ENCODE measurements around the gene TSPOAP1.

- TF ChIP-seq CTCF (conservative IDR thresholded peaks at IDR 0.05; ENCODE audit: low read length) (no peak), EZH2phosphoT487 (IDR thresholded peaks at IDR 0.05; ENCODE audit: borderline replicate concordance) (no peak)
Measured at GRCh38 chr17:58275417-58275816, 53.2 kb downstream of the TSPOAP1 start.
